ENCODE data around the gene PKD2.
"Not testable (repeated sequence)": the region's sequence is repeated elsewhere in the genome, so short reads cannot be mapped to it uniquely, and the experiment has no call there.

PKD2 gene

DNA sequence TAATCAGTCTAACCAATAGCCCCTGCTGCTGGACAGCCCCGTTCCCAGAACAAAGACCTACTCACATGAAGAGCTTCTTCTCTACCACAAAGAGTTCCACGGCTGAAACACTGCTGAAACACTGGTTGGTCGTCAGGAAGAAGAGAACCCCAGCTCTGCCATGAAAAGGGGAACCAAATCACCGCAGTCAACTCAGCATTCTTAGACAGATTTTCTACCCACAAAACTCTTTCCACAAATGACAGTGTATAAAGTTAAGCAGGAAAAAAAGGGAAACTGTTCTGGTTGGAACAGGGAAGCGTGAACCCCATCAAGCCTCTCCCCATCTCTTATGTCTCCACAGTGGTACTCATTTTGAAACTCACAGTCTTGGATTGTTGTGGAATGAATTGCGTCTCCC lies 93.7 kb downstream of the PKD2 start:
- Mint-ChIP-seq H3K27me3 (peaks cover 4% of the 10 kb centered on the region), H3K4me3 (no peak overlapping the region), H3K9me3 (no peaks in the 10 kb centered on the region), H3K27ac (no peak overlapping the region), H3K36me3 (no peaks in the 10 kb centered on the region), H3K4me1 (no peaks in the 10 kb centered on the region)

DNA sequence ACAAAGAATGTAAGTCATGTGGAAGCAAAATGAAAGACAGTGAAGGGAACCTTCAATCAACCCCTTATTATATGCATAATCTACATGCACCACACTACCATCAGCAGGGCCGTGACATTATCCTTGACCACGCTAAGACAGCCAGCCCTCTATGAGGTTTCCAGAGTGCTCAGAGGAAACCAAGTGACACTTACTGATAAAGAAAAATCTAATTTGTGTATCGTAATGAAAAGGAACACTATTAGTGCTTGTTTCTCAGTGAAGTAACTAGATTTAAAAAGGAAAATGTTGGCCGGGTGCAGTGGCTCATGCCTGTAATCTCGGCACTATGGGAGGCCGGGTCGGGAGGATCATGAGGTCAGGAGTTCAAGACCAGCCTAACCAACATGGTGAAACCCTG lies 94.6 kb downstream of the PKD2 start:
- no peak overlapping the region for H3K27ac Mint-ChIP-seq

DNA sequence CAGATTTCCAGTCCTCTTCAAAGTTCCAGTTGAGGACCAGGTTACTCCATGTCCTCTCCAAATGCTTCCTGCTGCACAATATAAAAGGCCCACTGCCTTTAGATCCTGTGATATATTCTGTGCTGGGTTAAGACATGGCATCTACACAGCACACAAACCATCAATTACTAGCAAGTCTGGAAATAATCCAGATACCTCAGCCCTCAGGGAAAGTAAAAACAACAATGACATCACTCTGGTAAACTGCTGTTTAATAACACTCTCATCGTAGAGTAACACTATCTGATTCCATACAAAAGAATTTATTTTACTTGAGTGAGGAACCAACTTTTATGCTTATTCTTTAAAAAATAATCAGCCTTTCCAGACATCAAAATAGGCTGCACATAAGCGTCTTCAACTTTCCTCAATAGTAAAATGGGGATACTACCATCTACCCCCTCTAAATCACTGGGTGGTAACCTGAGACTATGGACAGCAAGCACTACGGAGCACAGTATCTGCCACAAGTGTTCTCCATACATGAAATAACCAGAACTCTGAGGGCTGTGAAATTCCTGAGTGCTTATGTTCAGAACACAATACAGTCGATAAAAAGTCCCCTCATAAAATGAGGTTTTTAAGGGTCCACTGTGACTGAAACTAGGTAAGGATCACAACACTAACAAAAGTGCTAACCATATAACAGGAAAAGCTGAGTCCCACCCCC lies 97.6 kb downstream of the PKD2 start:
- Mint-ChIP-seq H3K4me1 (no peaks in the 10 kb centered on the region), H3K27me3 (peaks cover 3% of the 10 kb centered on the region), H3K27ac (no peak overlapping the region), H3K36me3 (no peaks in the 10 kb centered on the region), H3K9me3 (no peaks in the 10 kb centered on the region), H3K4me3 (no peak overlapping the region)

More for the DNA sequence above, 94.6 kb downstream of the PKD2 start:
- Mint-ChIP-seq H3K36me3 (no peaks in the 10 kb centered on the region), H3K4me1 (no peaks in the 10 kb centered on the region), H3K9me3 (no peaks in the 10 kb centered on the region), H3K27me3 (peaks cover 3% of the 10 kb centered on the region), H3K4me3 (no peak overlapping the region)

DNA sequence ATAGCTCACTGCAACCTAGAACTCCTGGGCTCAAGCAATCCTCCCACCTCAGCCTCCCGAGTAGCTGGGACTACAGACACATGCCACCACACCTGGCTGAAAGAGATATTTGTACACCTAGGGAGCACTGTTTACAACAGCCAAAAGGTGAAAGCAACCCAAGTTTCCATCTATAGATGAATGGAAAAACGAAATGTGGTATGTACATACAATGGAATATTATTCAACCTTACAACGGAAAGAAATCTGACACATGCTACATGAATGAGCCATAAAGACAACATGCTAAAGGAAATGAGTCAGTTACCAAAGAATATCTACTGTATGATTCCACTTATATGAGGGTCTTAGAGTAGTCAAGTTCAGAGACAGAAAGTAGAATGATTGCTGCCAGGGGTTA lies 98.8 kb downstream of the PKD2 start:
- no peaks in the 10 kb centered on the region for H3K9me3 Mint-ChIP-seq
- no peaks in the 10 kb centered on the region for H3K27me3 Mint-ChIP-seq
- H3K4me1 Mint-ChIP-seq, result no peaks in the 10 kb centered on the region
- H3K27ac Mint-ChIP-seq, result no peak overlapping the region
- H3K36me3 Mint-ChIP-seq, result no peaks in the 10 kb centered on the region
- no peak overlapping the region for H3K4me3 Mint-ChIP-seq

DNA sequence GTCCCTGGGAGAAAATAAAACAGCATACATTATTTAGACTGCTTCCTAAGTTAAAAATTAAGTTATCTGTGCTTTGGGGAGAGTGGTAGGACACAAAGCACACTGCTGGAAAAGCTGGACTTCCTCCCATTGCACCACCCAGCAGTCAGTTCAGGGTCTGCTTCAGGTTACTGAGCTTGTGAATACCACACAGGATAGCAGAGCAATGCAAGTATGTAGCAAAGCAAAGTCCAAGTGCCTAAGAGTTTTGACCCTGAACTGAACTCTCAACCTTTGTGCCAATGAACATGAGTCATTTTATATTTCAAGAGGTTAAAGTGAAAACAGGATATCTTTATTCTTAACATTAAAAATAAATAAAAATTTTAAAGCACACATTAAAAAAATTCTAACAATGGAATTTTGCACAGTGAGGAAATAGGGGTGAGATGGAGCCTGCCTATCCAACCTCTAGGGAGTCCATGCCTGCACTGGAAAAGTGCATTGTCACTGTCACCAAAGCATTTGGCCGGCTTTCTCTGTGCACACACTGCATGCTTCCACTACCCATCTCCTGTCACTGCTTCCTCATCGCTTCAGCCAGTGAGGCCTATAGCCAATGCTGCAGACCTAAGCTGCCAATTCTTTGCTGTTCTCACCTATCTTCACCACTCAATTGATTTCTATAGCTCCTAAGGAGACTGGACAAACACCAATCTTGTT lies 100.1 kb downstream of the PKD2 start:
- no peaks in the 10 kb centered on the region for H3K4me1 Mint-ChIP-seq
- H3K27ac Mint-ChIP-seq, result no peak overlapping the region
- H3K27me3 Mint-ChIP-seq, result no peaks in the 10 kb centered on the region
- no peaks in the 10 kb centered on the region for H3K36me3 Mint-ChIP-seq
- H3K4me3 Mint-ChIP-seq, result no peak overlapping the region
- no peaks in the 10 kb centered on the region for H3K9me3 Mint-ChIP-seq

DNA sequence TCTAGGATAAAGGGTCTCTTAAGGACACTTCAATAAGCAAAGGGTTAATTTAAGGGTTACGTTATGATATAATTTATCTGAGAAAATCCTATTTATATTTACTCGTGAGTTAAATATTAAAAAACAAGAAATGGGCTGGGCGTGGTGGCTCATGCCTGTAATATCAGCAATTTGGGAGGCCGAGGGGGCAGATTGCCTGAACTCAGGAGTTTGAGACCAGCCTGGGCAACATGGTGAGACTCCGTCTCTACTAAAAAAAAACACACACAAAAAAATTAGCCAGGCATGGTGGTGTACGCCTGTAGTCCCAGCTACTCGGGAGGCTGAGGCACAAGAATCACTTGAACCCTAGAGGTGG lies 100.7 kb downstream of the PKD2 start:
- not testable (repeated sequence) for H3K27me3 Mint-ChIP-seq, H3K4me1 Mint-ChIP-seq, H3K27ac Mint-ChIP-seq, H3K9me3 Mint-ChIP-seq, H3K4me3 Mint-ChIP-seq, H3K36me3 Mint-ChIP-seq

DNA sequence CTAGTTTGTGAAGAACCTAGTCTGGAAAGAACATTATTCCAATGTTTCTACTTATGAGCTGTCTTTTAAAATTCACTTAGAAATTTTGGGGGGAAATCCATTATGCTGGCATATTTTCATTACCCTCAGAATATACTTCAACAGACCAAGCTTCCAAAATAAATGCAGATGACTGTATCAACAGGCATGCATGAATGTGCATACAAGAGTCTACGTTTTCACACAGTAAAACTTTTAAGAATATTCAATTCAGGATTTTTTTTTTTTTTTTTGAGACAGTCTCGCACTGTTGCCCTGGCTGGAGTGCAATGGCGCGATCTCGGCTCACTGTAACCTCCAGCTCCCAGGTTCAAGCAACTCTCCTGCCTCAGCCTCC lies 101.3 kb downstream of the PKD2 start:
- Mint-ChIP-seq H3K27me3 (no peaks in the 10 kb centered on the region), H3K4me3 (no peak overlapping the region), H3K36me3 (no peaks in the 10 kb centered on the region), H3K9me3 (no peaks in the 10 kb centered on the region), H3K4me1 (no peaks in the 10 kb centered on the region), H3K27ac (no peak overlapping the region)

DNA sequence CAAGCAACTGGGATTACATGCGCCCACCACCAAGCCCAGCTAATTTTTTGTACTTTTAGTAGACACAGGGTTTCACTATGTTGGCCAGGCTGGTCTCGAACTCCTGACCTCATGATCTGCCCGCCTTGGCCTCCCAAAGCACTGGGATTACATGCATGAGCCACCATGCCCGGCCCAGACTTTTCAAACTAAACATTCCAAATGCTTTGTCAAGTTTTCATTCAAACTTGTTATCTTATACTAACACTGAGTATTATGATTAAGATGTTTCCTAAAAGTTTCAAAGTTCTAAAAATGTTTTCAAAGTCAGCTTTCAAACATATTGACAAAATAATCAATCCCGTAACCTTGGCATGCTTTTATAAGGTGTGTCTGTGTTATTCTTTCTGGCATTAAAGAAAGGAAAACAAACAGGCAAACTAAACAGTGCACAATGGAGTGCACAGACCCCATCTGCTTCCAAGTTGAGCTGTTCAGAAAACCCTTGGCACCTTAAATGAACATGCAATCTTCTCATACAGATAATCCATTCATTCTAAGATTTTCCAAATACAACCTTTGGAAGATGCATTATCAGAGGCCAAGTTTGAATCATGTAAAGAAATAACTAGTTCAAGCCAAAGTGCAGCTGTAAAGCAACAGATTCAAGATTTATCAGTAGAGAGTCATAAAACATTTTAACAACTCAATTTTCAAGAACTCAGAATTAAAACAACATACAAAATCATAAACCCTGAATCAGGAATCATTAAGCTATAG lies 101.9 kb downstream of the PKD2 start:
- Mint-ChIP-seq H3K27ac (no peak overlapping the region), H3K9me3 (no peaks in the 10 kb centered on the region), H3K4me3 (no peak overlapping the region), H3K4me1 (no peaks in the 10 kb centered on the region), H3K27me3 (no peaks in the 10 kb centered on the region), H3K36me3 (no peaks in the 10 kb centered on the region)

DNA sequence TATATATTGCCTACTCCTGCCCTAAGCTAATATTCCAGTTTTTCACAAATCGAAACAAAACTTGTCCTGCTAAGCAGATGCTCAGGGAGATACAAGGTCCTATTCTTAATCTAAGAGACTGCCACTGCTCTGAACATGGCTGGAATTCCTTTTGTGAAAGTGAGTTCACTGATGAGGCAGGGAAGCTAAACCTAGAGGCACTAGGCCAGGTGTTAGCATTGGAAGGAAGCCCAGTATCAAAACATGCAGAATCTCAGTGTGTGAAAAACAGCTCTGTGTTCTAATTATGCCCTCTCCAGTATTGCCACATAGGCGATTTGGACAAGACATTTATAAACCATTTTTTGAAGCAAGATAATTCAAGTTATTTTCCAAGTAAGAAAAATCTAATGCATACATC lies 103.4 kb downstream of the PKD2 start:
- Mint-ChIP-seq H3K27me3 (no peaks in the 10 kb centered on the region), H3K9me3 (no peaks in the 10 kb centered on the region), H3K27ac (no peak overlapping the region), H3K4me3 (no peak overlapping the region), H3K36me3 (no peaks in the 10 kb centered on the region), H3K4me1 (no peaks in the 10 kb centered on the region)

DNA sequence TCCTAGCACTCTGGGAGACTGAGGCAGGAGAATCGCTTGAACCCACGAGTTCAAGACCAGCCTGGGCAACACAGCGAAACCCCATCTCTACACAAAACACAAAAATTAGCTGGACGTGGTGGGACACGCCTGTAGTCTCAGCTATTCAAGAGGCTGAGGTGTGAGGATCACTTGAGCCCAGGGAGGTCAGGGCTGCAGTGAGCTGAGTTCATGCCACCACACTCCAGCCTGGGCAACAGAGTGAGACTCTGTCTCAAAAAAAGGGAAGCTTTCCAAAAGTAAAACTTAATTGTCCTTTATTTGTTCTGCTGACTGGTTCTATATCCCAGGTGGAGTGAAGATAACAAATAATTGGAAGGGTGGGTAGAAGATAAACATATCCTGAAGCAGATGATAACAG lies 105.4 kb downstream of the PKD2 start:
- Mint-ChIP-seq H3K4me1 (no peaks in the 10 kb centered on the region), H3K4me3 (no peak overlapping the region), H3K9me3 (no peaks in the 10 kb centered on the region), H3K27ac (no peak overlapping the region), H3K27me3 (no peaks in the 10 kb centered on the region), H3K36me3 (no peaks in the 10 kb centered on the region)

DNA sequence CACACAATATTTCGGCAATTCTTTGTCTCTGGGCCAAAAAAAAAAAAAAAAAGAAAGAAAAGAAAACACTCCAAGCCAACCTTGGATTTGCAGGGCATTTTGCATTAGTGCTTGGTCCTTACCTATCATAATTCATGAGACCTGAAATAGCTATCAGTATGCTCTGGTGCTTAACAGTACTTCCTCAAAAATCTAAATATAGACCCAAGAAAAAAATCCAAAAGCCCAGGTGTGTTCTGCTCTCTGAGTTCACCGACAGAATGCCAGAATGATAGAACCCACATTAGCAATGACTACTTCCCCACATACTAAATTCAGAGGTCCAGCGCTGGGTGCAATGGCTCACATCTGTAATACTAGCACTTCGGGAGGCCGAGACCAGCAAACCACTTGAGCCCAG lies 108.2 kb downstream of the PKD2 start:
- Mint-ChIP-seq H3K27ac (no peak overlapping the region), H3K9me3 (peaks cover 8% of the 10 kb centered on the region), H3K36me3 (peaks cover 5% of the 10 kb centered on the region)

DNA sequence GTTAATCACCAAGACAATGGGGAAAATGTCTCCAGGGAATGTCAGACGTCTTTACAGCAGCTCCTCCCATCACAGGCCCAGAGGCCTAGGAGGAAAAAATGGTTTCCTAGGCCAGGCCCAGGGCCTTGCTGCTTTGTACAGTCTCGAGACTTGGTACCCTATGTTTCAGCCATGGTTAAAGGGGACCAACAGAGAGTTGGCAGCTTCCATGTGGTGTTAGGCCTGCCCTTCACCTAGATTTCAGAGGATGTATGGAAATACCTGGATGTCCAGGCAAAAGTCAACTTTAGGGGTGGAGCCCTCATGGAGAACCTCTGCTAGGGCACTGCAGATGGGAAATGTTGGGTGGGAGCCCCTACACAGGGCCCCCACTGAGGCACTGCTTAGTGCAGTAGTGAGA lies 112.5 kb downstream of the PKD2 start:
- peaks cover 16% of the 10 kb centered on the region for H3K9me3 Mint-ChIP-seq
- H3K27ac Mint-ChIP-seq, result no peak overlapping the region
- no peaks in the 10 kb centered on the region for H3K4me1 Mint-ChIP-seq
- peaks cover 1% of the 10 kb centered on the region for H3K27me3 Mint-ChIP-seq
- peaks cover 6% of the 10 kb centered on the region for H3K36me3 Mint-ChIP-seq
- H3K4me3 Mint-ChIP-seq, result no peak overlapping the region

More for the DNA sequence above, 108.2 kb downstream of the PKD2 start:
- Mint-ChIP-seq H3K27me3 (no peaks in the 10 kb centered on the region), H3K4me3 (no peak overlapping the region), H3K4me1 (no peaks in the 10 kb centered on the region)

DNA sequence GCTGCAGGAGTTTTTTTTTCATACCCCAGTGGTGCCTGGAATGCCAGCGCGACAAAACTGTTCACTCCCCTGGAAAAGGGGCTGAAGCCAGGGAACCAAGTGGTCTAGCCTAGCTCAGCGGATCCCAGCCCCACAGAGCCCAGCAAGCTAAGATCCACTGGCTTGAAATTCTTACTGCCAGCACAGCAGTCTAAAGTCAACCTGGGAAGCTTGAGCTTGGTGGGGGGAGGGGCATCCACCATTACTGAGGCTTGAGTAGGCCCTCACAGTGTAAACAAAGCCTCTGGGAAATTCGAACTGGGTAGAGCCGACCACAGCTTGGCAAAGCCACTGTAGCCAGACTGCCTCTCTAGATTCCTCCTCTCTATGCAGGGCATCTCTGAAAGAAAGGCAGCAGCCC lies 114.8 kb downstream of the PKD2 start:
- not testable (repeated sequence) for H3K4me3 Mint-ChIP-seq, H3K27ac Mint-ChIP-seq, H3K36me3 Mint-ChIP-seq, H3K4me1 Mint-ChIP-seq, H3K27me3 Mint-ChIP-seq
- H3K9me3 Mint-ChIP-seq, result peaks cover 16% of the 10 kb centered on the region
